OCI-LY7 (cell line): ENCODE data around the gene WDFY4. TPM values are rescaled to one million over a fixed set of nuclear protein-coding genes. Genes with fewer than 3 reads are reported as not detected.

ENCODE experiments used
- BruUV-seq: library from RNA; stranded (reverse); fragments of 400-500 nt; replicated peaks from 2 replicates; lab custom pipeline; 2021; lab: Mats Ljungman, UMichigan
- CTCF ChIA-PET: fragments of 300-600 bp; sonication (Branson Sonifier 250); formaldehyde crosslinking; loops from one replicate; lab custom pipeline; 2022; ENCODE audit warnings: antibody characterized with exemption; ENCODE audit not compliant: unreplicated experiment; lab: Charles Lee
- POLR2A ChIA-PET: fragments of 300-600 bp; sonication (Branson Sonifier 250); formaldehyde crosslinking; loops from one replicate; lab custom pipeline; 2022; ENCODE audit warnings: antibody characterized with exemption; lab: Charles Lee
- DNase-seq: peaks from one replicate; pipeline ENCODE4 v3.0.0-alpha.2; 2015; ENCODE audit warnings: low spot score
- H2AFZ ChIP-seq: fragments of 200-600 bp; sonication (generic), shearing (Covaris generic); 2 replicates; pipeline ENCODE4 v1.6.1; 2014; ENCODE audit warnings: mild to moderate bottlenecking, antibody characterized with exemption, low read length, moderate library complexity
- H3K27ac ChIP-seq: fragments of 200-600 bp; sonication (generic); 2 replicates; pipeline ENCODE4 v1.5.1; 2014; ENCODE audit warnings: mixed run types, low read depth, mild to moderate bottlenecking, moderate library complexity, low read length, inconsistent platforms; ENCODE audit not compliant: poor library complexity, severe bottlenecking
- H3K36me3 ChIP-seq: fragments of 200-600 bp; sonication (generic); 2 replicates; pipeline ENCODE4 v1.6.1; 2014; ENCODE audit warnings: mild to moderate bottlenecking, antibody characterized with exemption, low read length, moderate library complexity, mixed read lengths; ENCODE audit not compliant: insufficient read depth
- H3K4me1 ChIP-seq: fragments of 200-600 bp; sonication (generic); 2 replicates; pipeline ENCODE4 v1.5.1; 2014; ENCODE audit warnings: mild to moderate bottlenecking, low read length; ENCODE audit not compliant: insufficient read depth, poor library complexity, severe bottlenecking
- H3K4me2 ChIP-seq: fragments of 200-600 bp; sonication (generic); 2 replicates; pipeline ENCODE4 v1.6.1; 2014; ENCODE audit warnings: mild to moderate bottlenecking, low read length
- H3K4me3 ChIP-seq: fragments of 200-600 bp; sonication (generic); 2 replicates; pipeline ENCODE4 v1.5.1; 2014; ENCODE audit warnings: mild to moderate bottlenecking, low read depth, low read length; ENCODE audit not compliant: poor library complexity, severe bottlenecking
- H3K79me2 ChIP-seq: fragments of 200-600 bp; sonication (generic); 2 replicates; pipeline ENCODE4 v1.6.1; 2016; ENCODE audit warnings: low read depth, mild to moderate bottlenecking, low read length, moderate library complexity, mixed read lengths; ENCODE audit not compliant: insufficient read depth
- H3K9me2 ChIP-seq: fragments of 200-600 bp; sonication (generic); 2 replicates; pipeline ENCODE4 v1.6.1; 2016; ENCODE audit warnings: mild to moderate bottlenecking, low read length, mixed read lengths; ENCODE audit not compliant: insufficient read depth
- H3K9me3 ChIP-seq: fragments of 200-600 bp; sonication (generic); 2 replicates; pipeline ENCODE4 v1.6.1; 2014; ENCODE audit warnings: mild to moderate bottlenecking, mixed run types, low read length, mixed read lengths
- H4K20me1 ChIP-seq: fragments of 200-600 bp; sonication (generic); 2 replicates; pipeline ENCODE4 v1.6.1; 2014; ENCODE audit warnings: mild to moderate bottlenecking, antibody characterized with exemption, low read length, moderate library complexity, mixed read lengths; ENCODE audit not compliant: insufficient read depth
- EZH2phosphoT487 ChIP-seq: fragments of 200-600 bp; sonication (generic); IDR thresholded peaks from 2 replicates; pipeline ENCODE4 v1.6.1; 2018; ENCODE audit warnings: low read depth, borderline replicate concordance, mild to moderate bottlenecking, mixed run types, antibody characterized with exemption, low read length, moderate library complexity, mixed read lengths
- intact Hi-C: fragments of 100-400 bp; cut with micrococcal nuclease; formaldehyde crosslinking; loops from one replicate; pipeline ENCODE4 v1.10.0; 2022; ENCODE audit not compliant: unreplicated experiment
- total RNA-seq, 2 experiments: library from RNA; depleted of rRNA in 1 of 2; stranded (reverse); fragments of >200 nt in 1 of 2; shearing (Covaris generic) in 1 of 2; gene quantifications; 2 replicates each; pipeline ENCODE4 v1.2.3, GENCODE V29; 2014 to 2022
- TF ChIP-seq, protein P1 (sequence below): fragments of 200-600 bp; sonication (generic); conservative IDR thresholded peaks from 2 replicates; pipeline ENCODE4 v1.5.1; 2014; ENCODE audit warnings: mild to moderate bottlenecking, antibody characterized with exemption, low read length, moderate library complexity, mixed read lengths

The WDFY4 gene
- total RNA-seq, 2 experiments from 2014 or later = 51.5 to 85.6 TPM

DNA sequence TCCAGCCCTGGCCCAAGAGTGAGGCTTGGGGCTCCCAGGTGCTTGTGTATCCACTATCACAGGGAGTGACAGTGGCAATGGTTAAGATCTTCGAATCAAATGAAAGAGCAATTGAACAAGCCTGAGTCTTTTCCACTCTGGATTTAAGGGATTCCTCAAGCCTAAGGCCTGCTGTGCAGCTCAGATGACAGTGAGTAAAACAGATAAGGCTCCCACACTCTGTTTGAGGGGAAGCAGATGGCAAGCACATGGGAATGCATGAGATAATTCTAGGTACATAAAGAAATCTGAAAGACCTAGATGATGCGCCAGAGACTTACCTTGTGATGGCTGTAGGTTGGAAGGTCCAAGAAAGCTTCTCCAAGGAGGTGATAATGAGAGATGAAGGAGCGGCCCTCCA, 159.9 kb downstream of the WDFY4 start:
- TF ChIP-seq, protein P1, sequence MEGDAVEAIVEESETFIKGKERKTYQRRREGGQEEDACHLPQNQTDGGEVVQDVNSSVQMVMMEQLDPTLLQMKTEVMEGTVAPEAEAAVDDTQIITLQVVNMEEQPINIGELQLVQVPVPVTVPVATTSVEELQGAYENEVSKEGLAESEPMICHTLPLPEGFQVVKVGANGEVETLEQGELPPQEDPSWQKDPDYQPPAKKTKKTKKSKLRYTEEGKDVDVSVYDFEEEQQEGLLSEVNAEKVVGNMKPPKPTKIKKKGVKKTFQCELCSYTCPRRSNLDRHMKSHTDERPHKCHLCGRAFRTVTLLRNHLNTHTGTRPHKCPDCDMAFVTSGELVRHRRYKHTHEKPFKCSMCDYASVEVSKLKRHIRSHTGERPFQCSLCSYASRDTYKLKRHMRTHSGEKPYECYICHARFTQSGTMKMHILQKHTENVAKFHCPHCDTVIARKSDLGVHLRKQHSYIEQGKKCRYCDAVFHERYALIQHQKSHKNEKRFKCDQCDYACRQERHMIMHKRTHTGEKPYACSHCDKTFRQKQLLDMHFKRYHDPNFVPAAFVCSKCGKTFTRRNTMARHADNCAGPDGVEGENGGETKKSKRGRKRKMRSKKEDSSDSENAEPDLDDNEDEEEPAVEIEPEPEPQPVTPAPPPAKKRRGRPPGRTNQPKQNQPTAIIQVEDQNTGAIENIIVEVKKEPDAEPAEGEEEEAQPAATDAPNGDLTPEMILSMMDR = no peak
- TF ChIP-seq EZH2phosphoT487 = no peak
- Histone ChIP-seq H3K4me3 (no peak overlapping the region), H2AFZ (no peak overlapping the region), H3K79me2 (no peaks in the 10 kb centered on the region), H3K36me3 (peaks cover 59% of the 10 kb centered on the region), H3K4me1 (no peaks in the 10 kb centered on the region), H3K4me2 (no peak overlapping the region), H3K9me3 (no peaks in the 10 kb centered on the region), H4K20me1 (no peaks in the 10 kb centered on the region; the same call in 1 of the 2 replicates), H3K27ac (no peak overlapping the region), H3K9me2 (no peaks in the 10 kb centered on the region)
- CTCF ChIA-PET = no interaction called here
- intact Hi-C loops = no loop called here
- no TSS peak for BruUV-seq
- no peak for DNase-seq
- POLR2A ChIA-PET = interaction anchor here (0.6 kb wide), 1 partner anchor 11 kb away, joined by 3 read pairs; no protein-coding TSS in a partner anchor

- DNase-seq = no peak
- no peaks in the 10 kb centered on the region for H3K79me2 ChIP-seq
- peaks cover 56% of the 10 kb centered on the region for H3K36me3 ChIP-seq
- no peaks in the 10 kb centered on the region; the same call in 1 of the 2 replicates for H4K20me1 ChIP-seq
- no peak overlapping the region for H3K4me3 ChIP-seq
- TF ChIP-seq EZH2phosphoT487 = no peak
- TF ChIP-seq, protein P1 = no peak
- no peak overlapping the region for H2AFZ ChIP-seq
- BruUV-seq = no TSS peak
- ChIA-PET POLR2A (interaction anchor here (0.6 kb wide), 2 partner anchors 12 to 74 kb away, joined by 3 to 5 read pairs; no protein-coding TSS in a partner anchor), CTCF (interaction anchor here (0.6 kb wide), 1 partner anchor 132 kb away, joined by 3 read pairs; no protein-coding TSS in a partner anchor)
- H3K9me3 ChIP-seq = no peaks in the 10 kb centered on the region
- no peak overlapping the region for H3K27ac ChIP-seq
- no peak overlapping the region for H3K4me2 ChIP-seq
- H3K9me2 ChIP-seq = no peaks in the 10 kb centered on the region
- H3K4me1 ChIP-seq = no peaks in the 10 kb centered on the region
- intact Hi-C loops = no loop called here
These were observed 160.8 kb downstream of the WDFY4 start for GRCh38 chr10:48845512-48845911.

DNA sequence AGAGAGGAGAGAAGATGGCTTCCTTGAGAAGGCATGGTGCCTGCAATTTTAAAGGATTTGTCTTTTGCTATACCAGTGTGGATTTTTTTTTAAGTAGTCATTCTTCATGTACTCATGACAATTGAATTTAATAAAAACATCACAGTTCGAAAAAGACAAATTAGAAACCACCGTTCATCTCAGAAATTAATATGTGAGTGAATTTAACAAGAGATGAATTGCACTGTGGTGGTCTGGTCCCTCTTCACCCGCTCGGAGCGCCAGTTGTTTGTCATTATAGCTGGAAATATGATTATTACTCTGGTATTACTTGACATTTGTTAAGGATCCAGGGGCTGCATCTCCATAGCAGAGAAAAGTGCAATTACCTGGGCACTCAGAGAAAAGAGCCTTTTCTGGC, 163.0 kb downstream of the WDFY4 start:
- Histone ChIP-seq H3K4me2 (no peak overlapping the region), H3K27ac (no peak overlapping the region), H3K79me2 (no peaks in the 10 kb centered on the region), H3K4me3 (no peak overlapping the region), H3K9me3 (no peaks in the 10 kb centered on the region), H4K20me1 (no peaks in the 10 kb centered on the region), H2AFZ (no peak overlapping the region), H3K36me3 (peaks cover 57% of the 10 kb centered on the region), H3K9me2 (no peaks in the 10 kb centered on the region), H3K4me1 (no peaks in the 10 kb centered on the region)
- POLR2A ChIA-PET = no interaction called here
- no TSS peak for BruUV-seq
- TF ChIP-seq, protein P1 = no peak
- no peak for TF ChIP-seq EZH2phosphoT487
- CTCF ChIA-PET = no interaction called here
- DNase-seq = no peak
- intact Hi-C loops = no loop called here
